Panc1 (cell line): Measurements from ENCODE around the gene RAX2. TPM values are rescaled to one million over a fixed set of nuclear protein-coding genes. Genes with fewer than 3 reads are reported as not detected.

Experiments
- ATAC-seq: fragments of 200-7000 bp; cut with Tn5 transposase; 2 replicates; pipeline ENCODE4 v1.9.1; 2020; ENCODE audit warnings: mild to moderate bottlenecking, moderate library complexity
- BruUV-seq: library from RNA; stranded (reverse); fragments of 400-500 nt; replicated peaks from 2 replicates; lab custom pipeline; 2021; lab: Mats Ljungman, UMichigan
- CTCF ChIA-PET: fragments of 300-600 bp; sonication (Branson Sonifier 250); formaldehyde crosslinking; loops from one replicate; lab custom pipeline; 2022; ENCODE audit warnings: antibody characterized with exemption; lab: Charles Lee
- POLR2A ChIA-PET: fragments of 300-600 bp; sonication (Branson Sonifier 250); formaldehyde crosslinking; loops from one replicate; lab custom pipeline; 2022; ENCODE audit warnings: antibody characterized with exemption; lab: Charles Lee
- DNase-seq: peaks from one replicate; pipeline ENCODE4 v3.0.0-alpha.2; 2010; ENCODE audit warnings: low read depth, low spot score
- H3K27ac ChIP-seq: 2 replicates; pipeline ENCODE4 v1.5.1; 2011; ENCODE audit warnings: mild to moderate bottlenecking, low read length, inconsistent platforms
- H3K27me3 ChIP-seq: fragments of 200-500 bp; sonication (Bioruptor generic); 2 replicates; pipeline ENCODE4 v1.6.0; 2014; ENCODE audit warnings: low read length, inconsistent platforms; ENCODE audit not compliant: control insufficient read depth, insufficient read depth
- H3K36me3 ChIP-seq: fragments of 200-500 bp; sonication (Bioruptor generic); 2 replicates; pipeline ENCODE4 v1.5.1; 2014; ENCODE audit warnings: inconsistent platforms, mild to moderate bottlenecking, low read length, moderate library complexity; ENCODE audit not compliant: control insufficient read depth, insufficient read depth
- H3K4me1 ChIP-seq: 2 replicates; pipeline ENCODE4 v1.5.1; 2011; ENCODE audit warnings: inconsistent platforms, mild to moderate bottlenecking, low read length, moderate library complexity; ENCODE audit not compliant: control insufficient read depth, insufficient read depth
- H3K4me3 ChIP-seq, 2 experiments: 2 replicates each; pipeline ENCODE4 v1.5.1; 2011 to 2012; ENCODE audit warnings: low read depth in 2 of 2, low read length in 2 of 2, mild to moderate bottlenecking in 2 of 2, inconsistent platforms in 1 of 2, moderate library complexity in 1 of 2
- H3K9me3 ChIP-seq: fragments of 200-500 bp; sonication (Bioruptor generic); 2 replicates; pipeline ENCODE4 v1.5.1; 2014; ENCODE audit warnings: low read depth, mild to moderate bottlenecking, inconsistent platforms, low read length, moderate library complexity; ENCODE audit not compliant: control insufficient read depth, insufficient read depth
- CTCF ChIP-seq: fragments of 450-650 bp; IDR thresholded peaks from 2 replicates; pipeline ENCODE4 v1.5.1; 2017; ENCODE audit warnings: mild to moderate bottlenecking
- POLR2AphosphoS5 ChIP-seq: IDR thresholded peaks from 2 replicates; pipeline ENCODE4 v1.6.1; 2012; ENCODE audit warnings: mild to moderate bottlenecking, low read depth, low read length, moderate library complexity
- REST ChIP-seq, 2 experiments: IDR thresholded peaks; 2 replicates each; pipeline ENCODE4 v1.6.1; 2011 to 2012; ENCODE audit warnings: low read depth in 2 of 2, control low read depth in 1 of 2, low read length in 1 of 2, mild to moderate bottlenecking in 1 of 2, moderate library complexity in 1 of 2; ENCODE audit not compliant: insufficient read depth in 1 of 2
- SIN3A ChIP-seq: IDR thresholded peaks from 2 replicates; pipeline ENCODE4 v1.6.1; 2012; ENCODE audit warnings: low read depth, mild to moderate bottlenecking, low read length, moderate library complexity, borderline replicate concordance; ENCODE audit not compliant: insufficient read depth
- TCF7L2 ChIP-seq: IDR thresholded peaks from 2 replicates; pipeline ENCODE4 v1.6.1; 2011; ENCODE audit warnings: mild to moderate bottlenecking, low read depth, low read length, inconsistent platforms
- in situ Hi-C: cut with HindIII; loops from 2 replicates; pipeline ENCODE4 v1.10.0; 2016; ENCODE audit warnings: low sequenced_read_pairs, low pct_unique_long_range_greater_than_20kb
- intact Hi-C: fragments of 100-400 bp; cut with micrococcal nuclease; formaldehyde crosslinking; loops from one replicate; pipeline ENCODE4 v1.10.0; 2022; ENCODE audit not compliant: unreplicated experiment
- total RNA-seq: library from RNA; stranded (reverse); gene quantifications from one replicate; pipeline ENCODE4 v1.2.1, GENCODE V29; 2021; ENCODE audit not compliant: unreplicated experiment

The RAX2 gene
- total RNA-seq, 1 experiment from 2014 or later = not detected

DNA sequence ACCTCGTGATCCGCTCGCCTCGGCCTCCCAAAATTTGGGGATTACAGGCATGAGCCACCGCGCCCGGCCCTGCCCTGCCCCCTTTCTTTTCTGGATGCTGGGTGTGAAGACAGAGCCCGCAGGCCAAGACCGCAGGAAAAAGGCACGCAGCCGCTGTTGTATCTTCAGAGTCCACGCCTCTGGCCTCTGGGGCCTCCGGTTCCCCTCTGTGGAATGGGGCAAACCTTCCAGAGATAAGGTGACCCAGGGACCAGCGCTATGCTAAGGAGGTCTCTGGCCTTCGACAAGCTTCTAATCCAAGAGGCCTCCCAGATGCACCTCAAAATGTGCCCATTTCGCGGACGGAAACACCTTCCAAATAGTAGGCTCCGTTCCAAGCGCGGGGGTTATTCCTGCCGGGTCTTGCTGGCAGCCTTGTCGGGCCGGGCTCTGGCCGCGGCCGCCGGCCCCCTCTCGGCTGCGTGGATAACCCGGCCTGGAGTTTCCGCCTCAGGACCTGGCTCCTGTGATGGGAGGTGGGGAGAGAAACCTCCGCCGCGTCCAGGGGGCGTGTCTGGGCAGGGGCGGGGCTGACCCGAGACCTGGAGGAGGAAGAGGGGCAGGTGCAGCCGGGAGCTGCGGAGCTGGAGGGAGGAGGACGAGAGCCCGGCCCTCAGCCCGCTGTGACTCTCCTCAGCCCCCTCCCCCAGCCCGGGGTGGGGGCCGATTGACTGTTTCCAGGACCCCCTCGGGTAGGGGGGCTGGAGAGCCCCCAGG lies 50.7 kb downstream of the RAX2 start:
- no peaks in the 10 kb centered on the region for H3K9me3 ChIP-seq
- ChIA-PET CTCF (interaction anchor here (0.5 to 0.6 kb wide), 2 partner anchors 152 to 165 kb away, joined by 3 to 12 read pairs; no protein-coding TSS in a partner anchor), POLR2A (no interaction called here)
- DNase-seq (no peak), ATAC-seq (peak; percentile 85)
- no peaks in the 10 kb centered on the region for H3K27me3 ChIP-seq
- in situ Hi-C loops = no loop called here
- intact Hi-C loops = no loop called here
- no peaks in the 10 kb centered on the region for H3K36me3 ChIP-seq
- BruUV-seq = no TSS peak
- TF ChIP-seq SIN3A (no peak), REST (IDR thresholded peaks at IDR 0.05; ENCODE audit: insufficient read depth in 1 of 2, low read depth in 2 of 2, low read length in 1 of 2) (no peak), CTCF (no peak), POLR2AphosphoS5 (no peak), TCF7L2 (no peak)
- no peak overlapping the region for H3K27ac ChIP-seq
- H3K4me1 ChIP-seq = peaks cover 8% of the 10 kb centered on the region
- H3K4me3 ChIP-seq = peak overlapping the region; percentile 30 to 40

DNA sequence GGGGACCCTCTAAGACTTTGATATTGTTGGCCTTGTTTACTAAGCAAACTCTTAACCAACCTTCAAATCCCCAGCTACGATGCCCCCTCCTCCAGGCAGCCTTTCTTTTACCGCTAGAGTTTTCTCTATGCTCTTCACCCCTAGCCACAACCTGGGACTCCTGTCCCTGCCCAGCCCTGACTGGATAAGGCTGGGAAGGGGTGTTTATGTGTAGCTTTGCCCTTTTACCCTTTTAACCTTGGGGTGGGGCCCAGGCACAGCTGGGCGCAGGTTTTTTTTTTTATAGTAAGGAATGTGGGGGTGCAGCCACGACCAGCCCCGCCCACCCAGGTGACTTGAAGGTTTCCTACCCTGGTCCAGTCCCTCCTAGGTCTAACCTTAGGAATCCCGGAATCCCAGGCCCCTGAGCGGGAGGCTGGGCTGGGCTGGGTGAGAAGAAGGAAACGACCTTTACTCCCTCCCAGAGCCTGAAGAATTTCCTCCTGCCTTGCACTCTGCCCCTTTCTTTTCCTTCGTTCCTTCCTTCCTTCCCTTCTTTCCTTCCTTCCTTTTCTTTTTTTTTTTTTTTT lies 51.6 kb downstream of the RAX2 start:
- BruUV-seq = no TSS peak
- no peak overlapping the region for H3K4me3 ChIP-seq
- TF ChIP-seq REST (IDR thresholded peaks at IDR 0.05; ENCODE audit: insufficient read depth in 1 of 2, low read depth in 2 of 2, low read length in 1 of 2) (no peak), SIN3A (no peak)
- POLR2A ChIA-PET = no interaction called here
- H3K9me3 ChIP-seq = no peaks in the 10 kb centered on the region
- ATAC-seq (no peak), DNase-seq (no peak)
- in situ Hi-C loops (no loop called here), intact Hi-C loops (no loop called here)
- CTCF ChIA-PET = no interaction called here
- H3K4me1 ChIP-seq = peaks cover 8% of the 10 kb centered on the region
- no peak overlapping the region for H3K27ac ChIP-seq
- no peaks in the 10 kb centered on the region for H3K36me3 ChIP-seq
- no peaks in the 10 kb centered on the region for H3K27me3 ChIP-seq
